Stimulated activated CD8-positive, alpha-beta memory T cell treated with anti-CD3 and anti-CD28 coated beads, Interleukin-2, amount 100 ng/mL, for 48 hours (primary cell): ENCODE measurements around the gene MIX23.

ENCODE experiments used
- DNase-seq, 2 donors: peaks; one replicate each; pipeline ENCODE4 v3.0.0-alpha.2; 2020; ENCODE audit warnings: low read depth in 2 of 2

Gene MIX23

DNA sequence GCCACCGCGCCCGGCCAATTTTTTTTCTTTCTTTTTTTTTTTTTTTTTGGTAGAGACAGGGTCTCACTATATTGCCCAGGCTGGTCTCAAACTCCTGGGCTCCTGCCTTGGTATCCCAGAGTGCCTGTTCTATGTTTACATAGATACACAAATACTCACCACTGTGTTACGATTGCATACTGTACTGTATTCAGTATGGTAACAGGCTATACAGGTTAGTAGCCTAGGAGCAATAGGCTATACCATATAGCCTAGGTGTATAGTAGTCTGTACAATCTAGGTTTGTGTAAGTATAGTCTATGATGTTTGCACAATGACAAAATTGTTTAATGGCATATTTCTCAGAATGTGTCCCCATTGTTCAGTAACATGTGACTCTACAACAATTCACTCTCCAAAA is 31.4 kb downstream of the MIX23 start:
- no peak for DNase-seq

DNA sequence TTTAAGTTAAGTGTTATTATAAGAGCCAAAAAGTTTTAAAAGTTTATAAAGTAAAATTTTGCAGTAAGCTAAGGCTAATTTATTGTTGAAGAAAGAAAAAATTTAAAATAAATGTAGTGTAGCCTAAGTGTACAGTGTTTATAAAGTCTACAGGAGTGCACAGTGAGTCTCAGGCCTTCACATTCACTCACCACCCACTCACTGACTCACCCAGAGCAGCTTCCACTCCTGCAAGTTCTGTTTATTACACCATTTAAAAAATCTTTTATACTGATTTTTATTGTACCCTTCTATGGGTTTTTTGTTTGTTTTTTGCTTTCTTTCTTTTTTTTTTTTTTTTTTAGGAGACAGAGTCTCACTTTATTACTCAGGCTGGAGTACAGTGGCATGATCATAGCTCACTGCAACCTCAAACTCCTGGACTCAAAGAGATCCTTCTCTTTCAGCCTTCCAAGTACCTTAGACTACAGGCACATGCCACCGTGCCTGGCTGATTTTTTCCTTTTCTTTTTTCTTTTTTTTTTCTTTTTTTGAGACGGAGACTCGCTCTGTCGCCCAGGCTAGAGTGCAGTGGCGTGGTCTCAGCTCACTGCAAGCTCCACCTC is 32.1 kb downstream of the MIX23 start:
- no peak for DNase-seq

DNA sequence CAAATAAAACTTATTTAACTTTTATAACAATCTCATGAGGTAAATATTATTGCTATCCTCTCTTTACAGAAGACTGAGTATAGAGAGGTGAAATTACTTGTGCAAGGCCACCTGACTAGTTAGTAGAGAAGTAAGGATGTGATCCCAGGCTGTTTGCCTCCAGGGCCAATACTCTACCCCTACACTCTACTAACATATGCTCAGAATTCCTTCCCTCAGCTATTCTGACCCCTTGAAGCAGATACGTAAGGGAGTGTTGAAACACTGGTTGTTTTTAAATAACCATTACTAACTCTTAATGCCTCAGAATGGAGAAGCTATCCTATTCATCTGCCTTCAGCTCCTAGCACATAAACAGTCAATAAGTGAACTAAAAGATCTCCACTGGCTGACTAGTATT is 33.9 kb downstream of the MIX23 start:
- DNase-seq = no peak

DNA sequence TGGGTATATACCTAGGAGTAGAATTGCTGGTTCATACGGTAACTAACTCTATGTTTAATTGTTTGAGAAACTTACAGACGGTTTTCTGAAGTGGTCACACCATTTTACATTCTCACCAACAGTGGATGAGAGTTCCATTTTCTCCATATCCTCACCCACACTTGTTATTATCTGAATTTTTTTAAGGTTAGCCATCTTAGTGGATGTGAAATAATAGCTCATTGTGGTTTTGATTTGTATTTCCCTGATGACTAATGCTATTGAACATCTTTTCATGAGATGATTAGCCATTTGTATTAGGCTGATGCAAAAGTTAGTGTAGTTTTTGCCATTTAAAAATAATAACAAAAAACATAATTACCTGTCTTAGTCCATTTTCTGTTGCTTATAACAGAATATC is 39.4 kb downstream of the MIX23 start:
- no peak for DNase-seq

DNA sequence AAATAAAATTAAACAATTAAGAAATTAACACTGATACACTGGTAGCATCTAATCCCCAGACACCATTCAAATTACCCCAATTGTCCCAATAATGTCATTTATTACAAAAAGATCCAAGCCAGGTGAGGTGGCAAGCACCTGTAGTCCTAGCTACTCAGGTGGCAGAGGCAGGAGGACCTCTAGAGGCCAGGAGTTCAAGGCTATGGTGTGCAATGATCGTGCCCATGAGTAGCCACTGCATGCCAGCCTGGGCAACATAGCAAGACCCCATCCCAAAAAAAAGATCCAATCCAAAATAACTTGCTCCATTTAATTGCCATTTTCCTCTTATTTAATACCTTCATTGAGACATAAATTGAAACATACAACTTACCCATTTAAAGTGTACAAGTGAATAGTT is 40.2 kb downstream of the MIX23 start:
- DNase-seq = no peak

DNA sequence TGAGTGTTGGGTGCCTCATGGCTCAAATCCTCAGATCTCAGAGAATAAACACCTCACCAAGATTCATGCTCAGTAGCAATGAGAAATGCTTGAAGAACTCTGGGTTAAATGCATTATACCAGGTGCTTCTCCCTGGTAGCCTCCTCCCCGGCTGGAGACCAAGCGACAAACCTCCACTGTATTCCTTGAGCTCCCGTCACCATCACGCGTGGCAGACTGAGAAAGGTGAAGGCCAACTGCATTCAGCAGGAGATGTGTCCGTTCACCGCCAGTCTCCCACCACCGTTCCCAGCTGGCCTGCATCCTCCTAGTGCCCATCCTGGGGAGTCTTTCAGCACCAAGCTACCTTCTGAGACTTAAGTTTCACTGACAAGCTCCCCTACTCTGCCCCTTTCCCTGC is 50.5 kb downstream of the MIX23 start:
- no peak for DNase-seq

DNA sequence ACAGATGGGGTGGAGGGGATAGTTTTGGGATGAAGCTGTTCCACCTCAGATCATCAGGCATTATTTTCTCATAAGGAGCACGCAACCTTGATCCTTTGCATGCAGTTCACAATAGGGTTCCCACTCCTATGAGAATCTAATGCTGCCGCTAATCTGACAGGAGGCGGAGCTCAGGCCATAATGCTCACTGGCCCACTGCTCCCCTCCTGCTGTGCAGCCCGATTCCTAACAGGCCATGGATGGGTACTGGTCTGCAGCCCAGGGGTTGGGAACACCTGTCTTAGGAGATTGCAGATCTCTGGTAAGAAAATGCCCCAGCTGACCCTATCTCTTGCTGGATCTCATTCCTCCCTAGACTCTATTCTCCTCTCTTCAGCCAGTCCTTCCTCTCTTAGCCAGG is 51.1 kb downstream of the MIX23 start:
- no peak for DNase-seq

DNA sequence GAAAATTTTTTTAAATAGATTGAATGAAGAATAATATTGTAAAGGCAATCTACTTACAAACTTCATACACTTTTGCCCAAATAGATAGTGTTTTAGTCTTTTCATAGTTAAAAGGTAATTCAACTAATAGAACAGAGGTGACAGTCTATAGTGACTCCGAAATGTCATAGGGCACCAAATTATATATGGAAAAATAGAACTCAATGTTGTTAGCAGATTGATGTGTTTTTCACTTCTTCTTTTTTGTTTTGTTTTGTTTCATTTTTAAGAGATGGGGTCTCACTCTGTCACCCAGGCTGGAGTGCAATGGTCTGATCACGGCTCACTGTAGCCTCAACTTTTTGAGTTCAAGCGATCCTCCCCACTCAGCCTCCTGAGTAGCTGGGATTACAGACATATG is 57.3 kb downstream of the MIX23 start:
- no peak for DNase-seq

DNA sequence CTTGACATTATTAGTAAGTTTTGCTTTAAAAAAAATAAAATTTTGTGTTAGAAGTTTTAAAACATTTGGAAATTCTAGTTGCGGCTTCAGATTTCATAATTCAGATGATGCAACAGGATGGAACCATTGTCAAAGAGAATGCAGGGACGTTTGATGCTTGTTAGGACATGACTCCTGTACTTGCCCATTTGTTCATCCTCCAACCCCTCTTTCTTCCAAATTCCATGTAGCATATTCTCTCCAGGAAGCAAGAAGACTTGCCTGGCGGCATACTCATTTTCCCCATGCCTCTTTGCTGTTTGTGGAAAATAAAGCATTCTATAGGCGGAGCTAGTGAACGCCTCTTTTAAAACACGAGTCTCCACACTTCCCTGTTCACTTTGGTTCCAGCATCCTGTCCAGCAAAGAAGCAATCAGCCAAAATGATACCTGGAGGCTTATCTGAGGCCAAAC is 58.1 kb downstream of the MIX23 start, which contains the start of gene CSTA:
Gene CSTA, plus strand, starts transcription at position 378 of the 453 bp plus-strand sequence. Its CDS starts 45 bp downstream, at position 423.
- DNase-seq = no peak

DNA sequence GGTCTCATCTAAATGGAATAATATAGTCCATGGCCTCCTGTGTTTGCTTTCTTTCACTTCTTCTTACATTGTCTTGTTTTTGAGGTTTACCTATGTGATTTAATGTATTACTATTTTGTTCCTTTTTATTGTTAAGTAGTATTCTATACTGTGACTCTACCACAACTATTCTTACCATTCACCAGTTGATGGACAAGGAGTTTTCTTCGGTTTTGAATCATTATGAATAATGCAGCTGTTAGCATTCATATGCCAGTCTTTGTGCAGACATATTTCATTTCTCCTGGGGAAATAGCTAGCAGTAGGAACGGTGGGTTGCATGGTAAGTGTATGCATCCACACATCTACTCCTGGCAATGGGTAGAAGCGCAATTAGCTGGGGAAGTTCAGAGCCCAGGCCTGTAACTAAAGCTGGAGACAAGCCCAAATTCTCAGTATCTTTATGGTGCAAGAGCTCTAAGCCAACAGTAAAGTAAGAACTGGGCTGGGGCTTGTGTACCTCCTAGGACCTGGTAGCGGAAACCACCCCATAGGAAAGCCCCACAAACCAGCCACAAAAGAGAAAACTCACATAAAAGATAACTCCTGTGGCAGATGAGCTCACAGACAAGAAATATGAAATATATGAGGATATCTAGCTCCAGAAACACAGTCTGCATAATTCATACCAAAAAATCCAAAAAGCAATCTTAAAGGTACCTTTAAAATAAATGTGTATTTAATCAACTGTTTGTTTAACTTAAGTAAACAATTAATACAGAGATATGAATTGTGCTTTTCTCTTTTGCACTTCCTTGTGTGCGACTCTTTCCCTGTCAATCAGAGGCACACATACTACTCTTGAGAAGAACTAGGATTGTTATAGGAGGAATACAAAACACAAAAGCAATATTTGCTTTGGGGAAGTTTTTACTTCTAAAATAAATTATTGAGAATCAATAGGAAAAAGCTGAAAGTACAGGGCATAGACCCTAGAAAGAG is 60.6 kb downstream of the MIX23 start:
- DNase-seq = no peak

DNA sequence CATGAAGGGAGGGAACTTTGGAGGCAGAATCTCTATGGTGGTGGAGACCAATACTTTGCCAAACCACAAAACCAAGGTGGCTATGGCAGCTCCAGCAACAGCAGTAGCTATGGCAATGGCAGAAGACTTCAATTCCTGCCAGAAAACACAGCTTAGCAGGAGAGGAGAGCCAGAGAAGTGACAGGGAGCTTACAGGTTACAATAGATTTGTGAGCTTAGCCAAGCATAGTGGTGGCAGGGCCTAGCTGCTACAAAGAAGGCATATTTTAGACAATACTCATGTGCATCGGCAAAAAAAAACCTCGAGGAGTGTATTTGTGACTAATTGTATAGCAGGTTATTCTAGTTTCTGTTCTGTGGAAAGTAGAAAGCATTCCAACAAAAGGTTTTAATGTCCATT is 64.4 kb downstream of the MIX23 start:
- no peak for DNase-seq

DNA sequence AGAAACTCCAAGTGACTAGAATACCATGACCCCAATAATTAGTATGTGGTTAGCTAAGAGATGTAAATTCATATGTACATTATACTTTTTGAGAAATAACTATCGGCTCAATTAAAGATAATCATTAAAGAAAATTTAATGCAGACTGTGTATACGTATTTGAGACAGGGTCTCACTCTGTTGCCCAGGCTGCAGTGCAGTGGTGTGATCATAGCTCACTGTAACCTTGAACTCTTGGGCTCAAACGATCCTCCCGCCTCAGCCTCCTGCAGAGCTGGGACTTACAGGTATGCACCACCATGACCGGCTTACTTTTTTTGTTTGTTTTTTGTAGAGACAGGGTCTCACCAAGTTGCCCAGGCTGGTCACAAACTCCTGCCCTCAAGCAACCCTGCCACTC is 66.7 kb downstream of the MIX23 start:
- no peak for DNase-seq

DNA sequence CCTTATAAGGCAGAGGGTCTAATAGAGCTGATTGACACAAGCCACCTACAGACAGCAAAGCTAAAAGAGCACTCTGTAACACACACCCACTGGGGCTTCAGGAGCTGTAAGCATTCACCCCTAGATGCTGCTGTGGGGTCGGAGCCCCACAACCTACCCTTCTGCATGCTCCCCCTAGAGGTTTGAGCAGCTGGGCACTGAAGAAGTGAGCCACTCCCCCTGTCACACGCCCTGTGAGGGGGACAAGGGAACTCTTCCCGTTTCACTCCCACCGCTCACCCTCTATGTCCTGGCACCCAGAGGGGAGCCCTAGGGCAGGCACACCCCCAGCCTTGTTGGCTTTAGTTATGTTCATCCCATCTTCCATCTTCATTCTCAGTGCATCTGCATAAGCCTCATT is 67.4 kb downstream of the MIX23 start:
- no peak for DNase-seq

DNA sequence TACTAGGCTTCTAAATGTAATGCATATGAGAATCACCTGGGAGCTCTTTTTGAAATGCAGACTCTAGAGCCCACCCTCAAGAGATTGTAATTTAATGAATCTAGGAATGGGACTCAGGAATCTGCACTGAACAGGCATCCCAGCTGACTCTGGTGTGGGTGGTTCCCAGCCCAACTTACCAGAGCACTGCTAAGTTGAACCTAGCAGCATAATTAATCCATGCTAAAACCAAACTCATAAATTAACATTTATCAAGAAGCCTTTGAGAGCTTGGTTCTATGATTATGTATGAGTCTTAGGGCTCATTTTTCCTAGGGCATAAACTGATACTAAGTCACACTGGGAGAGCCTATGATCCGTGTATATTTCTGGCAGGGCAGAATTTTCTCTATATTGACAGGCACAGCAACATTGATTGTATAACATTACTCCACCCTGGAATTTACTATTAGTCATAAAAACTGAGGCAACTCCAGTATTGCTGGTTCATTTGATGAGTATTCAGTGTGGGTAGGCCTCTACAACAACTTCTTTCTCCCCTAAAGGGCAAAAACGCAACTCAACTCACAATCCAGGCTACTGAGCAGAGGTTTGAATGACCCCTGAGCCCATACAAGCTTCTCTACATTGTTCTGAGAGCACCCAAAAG is 68.7 kb downstream of the MIX23 start:
- DNase-seq = no peak

DNA sequence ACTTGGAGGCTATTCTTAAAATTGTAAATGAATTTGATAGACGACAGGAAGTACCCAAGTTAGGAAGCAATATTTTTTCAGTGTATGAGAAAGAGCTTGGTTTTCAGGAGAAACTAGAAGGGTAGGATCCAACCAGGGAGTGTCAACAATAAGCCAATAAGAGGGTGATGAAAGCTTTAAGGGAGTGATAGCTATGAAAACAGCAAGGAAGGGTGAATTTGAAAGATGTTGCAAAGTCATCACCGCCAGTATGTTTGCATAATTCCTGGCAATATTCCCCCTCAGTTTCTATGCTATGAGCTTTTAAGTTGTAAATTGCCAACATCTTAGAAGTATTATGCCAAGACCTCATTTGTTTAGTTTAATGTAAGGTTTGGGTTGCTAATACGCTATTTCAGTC is 69.8 kb downstream of the MIX23 start:
- DNase-seq = no peak

DNA sequence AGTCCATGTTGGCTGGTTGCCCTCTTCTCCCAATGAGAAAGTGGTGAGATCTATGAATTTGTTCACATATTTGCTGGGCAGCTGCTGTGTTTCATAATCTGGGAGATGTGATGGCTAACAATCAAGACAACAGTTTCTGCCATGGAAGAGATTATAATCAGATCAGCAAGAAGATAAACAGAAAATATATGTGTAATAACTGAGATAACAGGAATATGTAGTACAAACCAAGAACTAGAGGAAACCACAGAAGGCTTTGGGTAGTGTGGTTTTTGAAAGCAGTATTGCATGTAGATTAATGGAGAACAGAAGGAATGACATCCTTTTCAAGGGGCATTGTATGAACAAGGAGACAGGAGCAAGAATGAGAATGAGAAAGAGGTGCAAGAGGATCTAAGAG is 70.2 kb downstream of the MIX23 start:
- no peak for DNase-seq

DNA sequence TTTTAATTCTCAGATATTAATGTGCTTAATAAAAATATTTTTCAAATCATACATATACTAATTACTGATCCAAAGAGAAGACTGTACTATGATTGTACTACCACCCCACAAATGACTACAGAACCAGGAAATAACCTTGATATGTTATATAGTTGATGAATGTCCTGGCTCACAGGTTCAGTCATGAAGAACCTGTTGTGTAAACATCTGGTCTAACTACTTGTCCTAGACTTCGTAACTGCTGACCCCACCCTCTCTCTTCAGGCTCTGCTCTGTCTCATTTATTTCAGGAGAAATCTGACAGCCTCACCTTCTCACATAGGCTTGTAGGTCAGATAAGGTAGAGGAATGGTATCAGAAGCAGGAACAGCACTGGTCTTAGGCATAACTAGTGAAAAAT is 72.7 kb downstream of the MIX23 start:
- no peak for DNase-seq
